GM19467 (cell line): ENCODE data around the gene NBAS.
"Not testable (repeated sequence)": the region's sequence is repeated elsewhere in the genome, so short reads cannot be mapped to it uniquely, and the experiment has no call there.

Source experiments
- ATAC-seq: cut with Tn5 transposase; IDR thresholded peaks from one replicate; pipeline ENCODE4 v1.9.1; 2021; ENCODE audit warnings: mild to moderate bottlenecking, moderate library complexity; ENCODE audit not compliant: unreplicated experiment

The NBAS gene

DNA sequence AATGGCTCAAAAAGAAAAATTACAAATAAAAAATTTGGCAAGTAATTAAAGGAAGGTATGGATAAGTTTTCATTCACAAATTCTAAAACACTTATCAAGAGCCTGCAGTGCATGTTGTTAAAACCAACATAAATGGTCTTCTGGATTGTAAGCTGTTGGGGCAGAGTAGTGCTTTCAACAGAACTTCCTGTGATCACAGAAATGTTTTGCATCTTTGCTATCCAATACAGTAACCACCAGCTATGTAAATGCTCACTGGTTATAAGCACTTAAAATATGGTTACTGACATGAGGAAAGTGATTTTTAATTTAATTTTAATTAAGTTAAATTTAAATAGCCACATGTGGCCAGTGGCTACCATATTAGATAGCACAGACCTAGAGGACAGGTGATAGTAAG, 133.1 kb downstream of the NBAS start:
- no peak for ATAC-seq

DNA sequence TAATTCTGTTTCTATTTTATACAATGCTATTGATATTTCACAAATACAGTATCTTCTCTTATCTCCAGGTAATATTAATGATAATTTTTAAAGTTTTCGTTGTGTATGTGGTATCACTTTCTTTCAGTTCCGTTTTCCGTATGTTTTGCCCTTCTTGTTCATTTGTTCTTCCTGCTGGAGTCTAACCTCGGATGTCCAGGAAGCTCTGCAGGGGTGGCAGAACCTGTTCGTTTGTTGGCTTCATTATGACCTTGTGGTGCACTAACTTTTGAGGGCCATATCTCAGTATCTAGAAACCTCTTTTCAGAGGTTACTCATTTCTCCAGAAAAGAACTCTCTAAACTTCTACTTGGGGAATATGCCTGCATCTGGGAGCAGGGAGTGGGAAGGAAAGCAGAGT, 134.5 kb downstream of the NBAS start:
- no peak for ATAC-seq

DNA sequence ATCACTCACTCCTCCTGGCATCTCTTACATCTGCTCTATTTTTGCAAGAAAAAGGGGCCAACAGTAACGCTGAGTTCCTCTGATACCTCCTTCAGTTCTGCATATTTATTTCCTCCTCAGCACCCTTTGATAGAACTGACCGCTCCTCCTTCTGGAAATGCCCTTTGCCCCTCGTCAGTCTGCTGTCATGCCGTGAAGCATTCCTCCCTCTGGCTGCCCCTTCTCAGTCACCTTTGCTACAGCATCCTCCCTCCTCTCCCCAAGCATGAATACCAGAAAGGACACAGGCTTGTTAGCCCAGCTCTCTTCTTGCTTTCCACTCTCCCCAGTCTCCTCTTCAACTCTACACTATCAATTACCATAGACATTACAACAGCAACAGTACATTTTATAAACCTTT, 135.4 kb downstream of the NBAS start:
- no peak for ATAC-seq

DNA sequence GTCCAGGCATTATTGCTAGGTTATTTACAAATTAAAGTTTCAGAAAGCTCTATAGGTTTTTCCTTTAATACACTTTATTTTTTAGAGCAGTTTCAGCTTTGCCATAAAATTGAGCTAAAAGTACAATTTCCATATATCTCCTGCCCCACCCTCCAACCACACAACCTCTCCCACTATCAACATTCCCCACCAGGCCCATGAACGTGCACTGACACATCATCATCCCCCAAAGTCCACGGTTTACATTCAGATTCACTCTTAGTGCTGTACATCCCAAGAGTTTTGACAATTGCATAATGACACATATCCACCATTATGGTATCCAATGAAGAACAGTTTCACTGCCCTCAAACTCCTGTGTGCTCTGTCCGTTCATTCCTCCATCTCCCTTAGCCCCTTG, 139.4 kb downstream of the NBAS start:
- ATAC-seq, result no peak

DNA sequence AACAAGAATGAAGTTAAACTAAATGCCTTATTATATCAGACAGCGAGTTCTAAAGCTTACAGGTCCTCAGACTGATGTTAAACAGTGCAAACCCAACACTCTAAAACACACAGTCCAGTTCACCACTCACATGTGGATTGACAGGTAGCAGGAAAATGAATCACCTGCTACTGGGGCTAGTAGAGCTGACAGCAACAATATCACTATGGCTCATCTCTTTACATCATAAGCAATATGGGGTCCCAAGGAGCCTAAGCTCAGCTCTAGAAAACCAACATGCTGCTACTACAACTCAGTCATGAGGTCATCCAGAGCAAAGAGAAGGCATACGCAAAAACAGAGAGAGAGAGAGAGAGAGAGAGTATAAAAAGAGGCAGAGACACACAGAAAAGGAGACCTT, 145.4 kb downstream of the NBAS start:
- no peak for ATAC-seq

DNA sequence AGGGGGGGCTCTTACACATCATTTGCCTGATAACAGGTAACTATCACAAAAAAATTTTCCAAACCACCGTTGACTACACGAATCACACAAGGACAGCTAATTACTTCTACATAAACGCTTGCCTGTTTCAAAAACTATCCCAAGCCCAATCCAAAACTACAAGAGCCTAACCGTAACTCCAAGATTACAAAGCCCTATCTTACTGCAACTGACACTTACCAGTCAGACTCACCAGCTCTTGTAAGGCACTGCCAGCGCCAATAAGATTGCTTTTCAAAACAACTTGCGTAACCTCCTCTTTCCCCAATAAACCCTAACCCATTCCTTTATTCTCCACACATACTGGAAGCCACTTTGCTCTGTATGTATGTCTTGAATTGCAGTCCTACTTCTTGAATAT, 148.4 kb downstream of the NBAS start:
- no peak for ATAC-seq

DNA sequence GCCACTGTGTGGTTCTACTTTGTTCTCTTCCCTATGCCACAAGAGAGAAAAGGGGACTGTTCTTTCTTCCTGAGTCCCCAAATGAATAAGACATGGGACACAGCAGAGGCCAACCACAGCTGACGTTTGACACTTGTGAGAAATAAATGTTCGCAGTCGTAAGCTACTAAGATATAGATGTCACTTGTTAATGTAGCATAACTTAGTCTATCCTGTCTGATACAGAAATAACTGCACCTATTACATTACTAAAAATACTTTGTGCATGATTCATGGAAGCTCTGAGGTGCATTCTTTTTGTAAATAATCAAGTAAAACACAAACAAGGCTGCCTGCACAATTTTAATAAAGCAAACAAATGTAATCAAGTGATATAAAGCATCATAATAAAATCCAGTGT, 148.8 kb downstream of the NBAS start:
- ATAC-seq, result no peak

DNA sequence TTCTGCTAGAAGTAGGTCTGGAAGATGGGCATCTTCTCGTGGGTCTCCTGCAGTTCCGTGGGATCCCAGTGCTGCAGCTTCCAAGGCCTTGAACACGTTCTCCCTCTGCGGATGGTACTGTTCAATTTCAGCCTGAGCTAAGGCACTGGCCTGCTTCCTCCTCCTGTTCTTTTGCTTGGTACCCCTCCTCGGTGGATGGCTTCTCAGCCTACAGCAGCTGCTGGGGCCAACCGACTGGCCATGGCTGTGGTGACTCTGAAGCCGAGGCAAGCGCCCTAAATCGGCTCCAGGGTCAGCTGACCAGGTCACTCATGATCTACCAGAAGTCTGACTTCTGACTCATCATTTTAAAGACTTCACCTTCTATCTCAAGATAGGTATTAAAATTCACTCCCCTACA, 150.2 kb downstream of the NBAS start:
- ATAC-seq, result no peak

DNA sequence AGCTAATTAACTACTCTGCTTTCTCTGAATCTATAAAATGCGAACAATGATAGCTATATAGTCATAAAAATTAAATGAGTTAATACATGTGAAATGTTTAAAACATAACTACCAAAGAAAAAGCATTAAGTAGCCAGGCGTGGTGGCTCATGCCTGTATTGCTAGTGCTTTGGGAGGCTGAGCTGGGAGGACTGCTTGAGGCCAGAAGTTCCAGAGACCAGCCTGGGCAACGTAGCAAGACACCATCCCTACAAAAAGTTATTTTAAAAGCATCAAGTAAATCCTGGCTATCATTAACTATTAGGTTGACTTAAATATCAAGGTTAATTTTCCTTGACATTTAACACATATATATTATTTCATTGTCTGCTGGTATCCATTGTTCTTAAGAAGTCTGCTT, 152.4 kb downstream of the NBAS start:
- no peak for ATAC-seq

DNA sequence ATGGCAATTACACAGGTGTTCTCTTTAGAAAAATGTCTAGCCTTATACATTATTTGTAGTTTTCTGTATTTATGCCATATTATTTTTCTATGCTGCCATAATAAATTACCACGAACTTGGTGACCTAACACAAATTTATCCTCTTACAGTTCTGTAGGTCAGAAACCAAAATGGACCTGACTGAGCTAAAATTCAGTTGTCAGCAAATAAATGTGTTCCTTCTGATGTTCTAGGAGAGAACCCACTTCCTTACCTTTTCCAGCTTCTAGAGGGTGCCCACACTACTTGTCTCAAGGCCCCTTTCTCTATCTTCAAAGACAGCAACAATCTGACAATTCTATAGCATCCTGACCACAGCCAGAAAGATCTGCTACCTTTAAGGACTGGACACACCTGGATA, 153.5 kb downstream of the NBAS start:
- ATAC-seq, result no peak

DNA sequence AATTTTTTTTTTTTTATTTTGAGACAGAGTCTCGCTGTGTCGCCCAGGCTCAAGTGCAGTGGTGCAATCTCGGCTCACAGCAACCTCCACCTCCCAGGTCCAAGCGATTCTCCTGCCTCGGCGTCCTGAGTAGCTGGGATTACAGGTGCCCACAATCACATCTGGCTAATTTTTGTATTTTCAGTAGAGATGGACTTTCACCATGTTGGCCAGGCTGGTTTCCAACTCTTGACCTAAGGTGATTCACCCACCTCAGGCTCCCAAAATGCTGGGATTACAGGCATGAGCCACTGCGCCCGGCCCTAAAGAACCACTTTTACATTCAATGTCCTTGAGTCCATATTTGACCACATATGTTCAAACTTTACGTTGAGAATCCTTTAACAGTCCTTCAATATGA, 156.6 kb downstream of the NBAS start:
- ATAC-seq, result not testable (repeated sequence)

DNA sequence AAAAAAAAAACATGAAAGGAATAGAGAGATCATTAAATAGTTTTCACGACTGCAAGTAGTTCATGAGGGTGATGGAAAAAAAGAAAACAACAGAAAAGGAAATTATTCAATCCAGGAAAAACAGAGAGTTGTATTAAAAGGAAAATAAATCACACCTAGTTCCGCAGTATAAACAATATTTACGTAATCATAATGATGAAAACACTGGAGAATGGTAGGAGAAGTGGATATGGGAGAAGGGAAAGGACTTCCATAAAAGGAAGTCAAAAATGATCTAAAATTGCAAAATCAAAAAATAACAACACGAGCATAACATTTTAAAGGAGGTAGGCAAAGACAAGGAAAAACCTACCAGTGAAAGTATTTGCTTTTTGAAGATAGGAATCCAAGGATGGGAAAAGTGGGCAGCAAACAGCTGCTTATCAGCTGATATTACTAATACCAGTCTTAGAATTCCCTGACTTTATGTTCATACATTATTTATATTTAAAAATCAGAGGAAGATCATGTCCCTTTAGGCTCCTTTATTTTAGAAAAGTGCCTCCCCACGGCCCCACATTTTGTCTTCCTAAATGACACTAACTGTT, 160.8 kb downstream of the NBAS start:
- ATAC-seq, result no peak

DNA sequence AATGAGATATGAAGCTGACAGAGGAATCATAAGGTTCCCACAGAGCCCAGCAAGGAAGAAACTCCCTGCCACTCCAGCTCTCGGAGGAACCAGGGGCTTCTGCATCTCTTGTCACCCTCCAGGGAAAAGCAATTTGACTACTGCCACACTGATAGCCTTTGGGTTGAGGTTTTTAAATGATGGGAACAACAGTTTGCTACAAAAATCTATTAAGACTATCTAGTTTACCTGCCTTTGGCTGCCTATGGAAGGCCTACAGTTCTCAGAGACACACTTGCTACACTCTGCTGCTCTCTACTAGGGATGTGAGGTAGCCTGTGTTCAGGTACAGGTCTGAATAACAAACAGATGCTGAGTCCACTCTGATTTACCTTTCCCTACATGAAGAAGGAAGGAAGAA, 161.9 kb downstream of the NBAS start:
- no peak for ATAC-seq

DNA sequence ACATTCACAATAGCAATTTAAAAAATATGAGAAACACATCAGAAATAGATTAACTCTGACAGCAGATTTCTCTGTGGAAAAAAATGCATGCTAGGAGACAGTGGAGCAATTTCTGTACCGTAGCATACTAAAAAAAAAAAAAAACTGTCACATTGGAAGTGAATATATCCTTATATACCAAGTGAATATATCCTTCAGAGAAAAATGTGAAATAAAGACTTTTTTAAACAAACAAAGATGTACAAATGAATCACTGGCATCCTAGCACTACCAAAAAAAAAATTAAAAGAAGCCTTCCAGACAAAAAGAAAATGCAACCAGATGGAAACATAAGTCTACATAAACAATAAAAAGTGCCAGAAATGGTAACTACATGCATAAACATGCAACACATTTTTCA, 169.4 kb downstream of the NBAS start:
- ATAC-seq, result no peak

DNA sequence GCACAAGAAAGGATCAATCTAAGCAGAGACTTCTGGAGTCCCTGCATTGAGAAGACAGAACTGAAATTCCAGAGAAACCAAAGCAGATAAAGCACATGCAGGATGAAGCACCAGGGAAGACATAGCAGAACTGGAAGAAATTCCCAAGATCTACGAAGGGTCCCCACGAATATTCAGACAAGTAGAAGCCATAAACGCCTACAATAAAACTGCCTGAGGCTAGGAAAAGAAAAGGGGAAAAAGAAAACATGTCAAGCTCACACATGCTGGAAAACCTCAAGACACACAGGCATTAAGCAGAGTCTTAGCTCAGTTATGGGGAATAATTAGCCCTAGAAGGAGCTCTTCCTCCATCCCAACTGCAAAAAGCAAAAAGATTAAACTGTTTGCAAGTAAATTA, 171.2 kb downstream of the NBAS start:
- ATAC-seq, result no peak

DNA sequence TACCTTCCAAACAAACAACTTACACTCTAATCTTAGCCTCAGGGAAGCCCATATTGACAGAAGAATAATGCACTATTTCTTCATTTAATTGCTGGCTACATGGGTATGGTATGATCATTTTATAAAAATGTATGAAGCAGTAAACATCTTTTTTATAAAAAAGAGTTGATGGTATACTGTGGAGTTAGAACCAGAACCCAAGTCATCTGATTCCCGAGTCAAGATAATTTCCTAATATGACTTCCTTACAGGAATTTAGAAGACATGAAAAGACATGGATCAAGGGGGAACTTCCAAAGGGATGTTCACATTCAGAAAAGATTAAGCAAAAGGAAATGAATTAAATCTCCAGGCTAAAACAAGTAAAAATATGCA, 171.8 kb downstream of the NBAS start:
- no peak for ATAC-seq

DNA sequence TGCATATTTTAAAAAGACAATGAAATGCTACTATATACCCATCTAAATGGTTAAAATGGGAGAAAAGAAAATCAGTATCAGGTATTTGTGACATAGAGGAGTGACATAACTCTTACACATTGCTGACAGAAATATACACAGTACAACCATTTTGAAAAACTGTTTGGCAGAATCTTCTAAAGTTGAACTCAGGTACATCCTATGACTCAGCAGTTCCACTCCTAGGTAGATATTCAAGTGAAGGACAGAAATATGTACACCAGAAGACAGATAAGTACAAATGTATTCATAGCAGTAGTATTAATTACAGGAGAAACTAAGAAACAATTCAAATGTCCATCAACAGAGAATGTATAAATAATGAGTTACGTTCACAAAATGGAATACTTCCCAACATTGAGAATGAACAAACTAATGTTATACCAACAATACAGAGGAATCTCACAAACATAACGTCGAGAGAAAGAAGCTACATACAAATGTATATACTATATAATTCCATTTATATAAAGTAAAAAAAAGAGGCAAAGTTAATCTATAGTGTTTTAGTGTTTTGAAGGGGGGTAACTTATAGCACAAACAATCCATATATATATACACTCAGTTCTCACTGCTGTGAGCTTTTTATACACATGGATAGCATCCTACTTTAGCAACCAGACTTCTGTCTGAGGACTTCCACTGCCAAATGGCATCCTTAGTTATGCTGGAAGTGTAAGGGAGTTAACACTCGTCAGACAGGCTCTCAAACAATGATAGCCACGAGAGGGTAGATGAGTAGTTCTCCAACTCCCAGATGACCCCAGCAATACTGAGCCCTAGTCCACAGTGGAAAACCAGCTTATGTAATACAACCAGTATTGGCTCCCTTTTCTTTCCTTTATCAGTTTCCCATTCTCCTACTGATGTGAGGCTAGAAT, 172.5 kb downstream of the NBAS start:
- no peak for ATAC-seq

DNA sequence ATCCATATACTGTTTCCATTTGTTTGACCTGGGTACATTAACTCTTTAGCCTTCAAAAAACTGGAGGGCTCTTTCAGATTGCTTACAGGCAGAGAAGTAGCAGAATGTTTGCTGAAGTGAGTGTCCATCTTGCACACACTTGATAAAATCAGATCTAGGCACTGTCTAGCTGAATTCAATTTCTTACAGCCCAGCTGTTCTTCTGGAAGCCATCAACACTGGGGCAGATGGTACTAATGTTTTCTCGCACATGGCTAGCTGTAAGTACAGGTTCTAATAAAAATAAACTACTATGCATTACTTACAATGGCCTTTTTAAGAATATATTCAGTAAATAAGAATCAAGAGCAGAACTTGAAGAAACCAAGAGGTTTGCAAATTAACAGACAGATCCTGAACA, 175.9 kb downstream of the NBAS start:
- no peak for ATAC-seq

DNA sequence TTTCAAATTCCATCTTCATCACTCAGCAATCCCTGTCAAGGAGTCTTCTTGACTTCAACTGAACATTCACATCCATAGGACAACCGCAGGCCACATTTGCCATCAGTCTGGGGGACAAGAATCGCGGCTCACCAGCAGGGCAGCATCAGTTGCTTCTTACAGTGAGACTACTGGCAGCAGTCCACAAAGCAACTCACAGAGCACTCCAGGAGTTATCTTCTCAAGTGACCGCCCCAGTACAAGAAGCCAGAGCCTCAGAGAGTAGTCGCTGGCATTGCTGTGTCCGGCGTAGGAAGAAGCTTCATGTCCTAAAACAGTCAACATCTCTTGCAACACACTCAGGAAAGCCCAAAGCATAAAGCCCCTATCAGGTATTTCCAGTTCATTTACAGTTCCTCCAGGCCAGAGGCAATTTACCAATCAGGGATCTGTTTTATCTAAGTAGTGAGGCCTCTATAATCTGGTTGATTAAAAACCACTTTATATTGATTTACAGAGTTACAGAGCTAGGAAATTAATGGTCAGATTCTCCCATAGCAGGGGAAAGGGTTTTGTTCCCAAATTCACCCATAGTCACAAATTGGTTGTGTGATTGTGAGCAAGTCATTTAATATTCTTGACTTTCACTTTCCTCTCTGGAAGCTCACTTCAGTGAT, 177.3 kb downstream of the NBAS start:
- ATAC-seq, result no peak

DNA sequence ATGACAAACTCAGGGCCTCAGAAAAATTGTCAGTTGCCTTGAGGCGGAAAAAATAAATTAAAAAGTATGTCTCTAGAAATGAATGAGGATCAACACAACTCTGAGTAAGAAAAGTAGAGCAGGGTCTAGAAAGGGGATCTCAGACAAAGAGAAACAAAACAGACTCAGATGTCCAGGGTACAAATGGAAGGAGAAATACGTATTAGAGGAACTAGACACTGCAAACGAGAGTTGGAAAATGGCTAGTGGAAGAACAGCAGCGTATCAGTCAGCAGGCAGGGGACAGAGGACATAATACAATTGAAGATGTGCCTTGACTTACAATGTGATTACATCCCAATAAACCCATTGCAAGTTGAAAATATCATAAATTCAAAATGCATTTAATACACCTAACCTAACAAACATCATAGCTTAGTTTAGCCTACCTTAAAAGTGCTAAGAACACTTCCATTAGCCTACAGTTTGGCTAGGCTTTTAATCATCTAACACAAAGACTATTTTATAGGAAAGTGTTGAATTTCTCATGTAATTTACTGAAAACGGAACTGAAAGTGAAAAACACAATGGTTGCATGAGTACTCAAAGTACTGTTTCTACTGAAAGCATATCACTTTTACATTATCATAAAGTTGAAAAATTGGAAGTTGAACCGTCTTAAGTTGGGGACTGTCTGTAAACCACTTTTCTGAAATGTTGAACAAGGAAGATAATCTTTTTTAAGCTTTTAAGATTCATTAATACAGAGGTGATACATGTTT, 182.8 kb downstream of the NBAS start:
- ATAC-seq, result peak; percentile 82

DNA sequence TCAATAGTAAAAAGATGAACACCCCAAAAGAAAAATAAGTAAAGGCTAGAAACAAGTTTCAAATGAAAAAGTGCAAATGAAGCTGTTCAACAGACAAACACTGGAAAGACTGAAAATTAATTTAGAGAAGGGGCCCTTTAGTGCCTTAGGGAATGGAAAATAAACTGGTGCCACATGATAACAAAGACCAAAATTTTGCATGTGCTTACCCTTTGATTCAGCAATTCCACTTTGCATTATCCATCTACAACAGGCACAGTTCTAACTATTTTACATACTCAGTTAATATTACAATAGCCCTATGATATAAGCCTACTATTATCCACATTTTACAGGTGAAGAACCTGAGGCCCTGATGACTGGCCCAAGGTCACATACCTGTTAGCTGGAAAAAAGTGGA, 183.9 kb downstream of the NBAS start:
- no peak for ATAC-seq
